Cerebellar cortex (tissue), 1 donor: ENCODE data around the gene ME3.

Experiments used
- DNase-seq: peaks from one replicate; pipeline ENCODE4 v3.0.0-alpha.2; 2015; ENCODE audit warnings: low spot score

ME3 gene

GRCh38 chr11:86672007-86672621 lies at the start of gene ME3:
TSS of gene ME3 (minus strand) at chr11:86672616.
- DNase-seq: peak; percentile 66

GRCh38 chr11:86722006-86722405 lies 49.6 kb upstream of the ME3 start:
- DNase-seq: no peak

GRCh38 chr11:86720546-86720945 lies 48.1 kb upstream of the ME3 start:
- DNase-seq: no peak

- no peak for DNase-seq
These were observed 47.5 kb upstream of the ME3 start for GRCh38 chr11:86719781-86720463.

- no peak for DNase-seq
These were observed 46.6 kb upstream of the ME3 start for GRCh38 chr11:86718999-86719398.

- no peak for DNase-seq
These were observed 46.1 kb upstream of the ME3 start for GRCh38 chr11:86718521-86718920.

- DNase-seq: no peak
These were observed 45.5 kb upstream of the ME3 start for GRCh38 chr11:86717817-86718501.

GRCh38 chr11:86715611-86716010 lies 43.2 kb upstream of the ME3 start:
- DNase-seq: no peak

- no peak for DNase-seq
These were observed 41.1 kb upstream of the ME3 start for GRCh38 chr11:86713552-86713951.

- DNase-seq: no peak
These were observed 38.5 kb upstream of the ME3 start for GRCh38 chr11:86710936-86711335.

GRCh38 chr11:86708669-86709068 lies 36.3 kb upstream of the ME3 start:
- no peak for DNase-seq

- DNase-seq: no peak
These were observed 34.1 kb upstream of the ME3 start for GRCh38 chr11:86706338-86707131.

GRCh38 chr11:86704710-86705109 lies 32.3 kb upstream of the ME3 start:
- DNase-seq: no peak

- no peak for DNase-seq
These were observed 31.6 kb upstream of the ME3 start for GRCh38 chr11:86703987-86704386.

- no peak for DNase-seq
These were observed 30.0 kb upstream of the ME3 start for GRCh38 chr11:86702220-86702983.

GRCh38 chr11:86699040-86699791 lies 26.8 kb upstream of the ME3 start:
- DNase-seq: no peak

- DNase-seq: no peak
These were observed 26.2 kb upstream of the ME3 start for GRCh38 chr11:86698639-86699038.

- no peak for DNase-seq
These were observed 24.0 kb upstream of the ME3 start for GRCh38 chr11:86696451-86696850.

- no peak for DNase-seq
These were observed 23.6 kb upstream of the ME3 start for GRCh38 chr11:86696004-86696403.

GRCh38 chr11:86695373-86695772 lies 23.0 kb upstream of the ME3 start:
- no peak for DNase-seq

- no peak for DNase-seq
These were observed 21.1 kb upstream of the ME3 start for GRCh38 chr11:86693518-86693917.
